Cardiac septum (tissue), 1 donor: Measurements from ENCODE around the gene CSN2. TPM values are rescaled to one million over a fixed set of nuclear protein-coding genes. Genes with fewer than 3 reads are reported as not detected.
"Not testable (repeated sequence)": the region's sequence is repeated elsewhere in the genome, so short reads cannot be mapped to it uniquely, and the experiment has no call there.

ENCODE experiments used
- DNase-seq: peaks from one replicate; pipeline ENCODE4 v3.0.0-alpha.2; 2020; ENCODE audit warnings: low spot score
- intact Hi-C: fragments of 100-400 bp; cut with DNase I; formaldehyde crosslinking; loops from one replicate; pipeline ENCODE4 v1.14.0; 2022
- long read RNA-seq: library from polyadenylated mRNA; unstranded; transcript quantifications from one replicate; pipeline ENCODE4 v2.0.0, GENCODE V29; 2021
- total RNA-seq: library from RNA; stranded (reverse); fragmentation: NEBNext Ultra II Directional; extraction: Animal tissue kit (Norgen Biotek cat#: 25700); gene quantifications from one replicate; pipeline ENCODE4 v1.2.1, GENCODE V29; 2021
- donor health status: DM: no; HTN: no; CAD: no.

Gene CSN2
- not detected for total RNA-seq
- long read RNA-seq = 0 reads

GRCh38 chr4:69965628-69966027, at the start of gene CSN2:
TSS of gene CSN2 (minus strand) at chr4:69965728. CDS start at chr4:69960995, 4,733 bp downstream.
- intact Hi-C loops = no loop called here

GRCh38 chr4:70008771-70009170, 43.2 kb upstream of the CSN2 start:
- no peak for DNase-seq
- intact Hi-C loops = no loop called here

More at GRCh38 chr4:69965628-69966027, at the start of gene CSN2:
- no peak for DNase-seq

- no peak for DNase-seq
- intact Hi-C loops = no loop called here
Measured at GRCh38 chr4:70002507-70002906, 37.0 kb upstream of the CSN2 start.

GRCh38 chr4:70000711-70001110, 35.2 kb upstream of the CSN2 start:
- no peak for DNase-seq

GRCh38 chr4:69999420-69999819, 33.9 kb upstream of the CSN2 start:
- intact Hi-C loops = no loop called here
- DNase-seq = no peak

More at GRCh38 chr4:70000711-70001110, 35.2 kb upstream of the CSN2 start:
- intact Hi-C loops = no loop called here

GRCh38 chr4:69995526-69996016, 30.0 kb upstream of the CSN2 start, which contains the start of gene STATH:
TSS of gene STATH (plus strand) at chr4:69995966. CDS start at chr4:69998438, 2,472 bp downstream.
- DNase-seq = no peak
- intact Hi-C loops = no loop called here

- no peak for DNase-seq
- intact Hi-C loops = no loop called here
Measured at GRCh38 chr4:69994782-69995181, 29.3 kb upstream of the CSN2 start.

- no peak for DNase-seq
- intact Hi-C loops = no loop called here
Measured at GRCh38 chr4:69991016-69991415, 25.5 kb upstream of the CSN2 start.

- intact Hi-C loops = no loop called here
- no peak for DNase-seq
Measured at GRCh38 chr4:69986663-69987062, 21.1 kb upstream of the CSN2 start.

- no peak for DNase-seq
- intact Hi-C loops = no loop called here
Measured at GRCh38 chr4:69984030-69984443, 18.5 kb upstream of the CSN2 start.

- no peak for DNase-seq
- intact Hi-C loops = no loop called here
Measured at GRCh38 chr4:69977582-69977981, 12.1 kb upstream of the CSN2 start.

GRCh38 chr4:69974631-69975030, 9.1 kb upstream of the CSN2 start:
- intact Hi-C loops = no loop called here
- no peak for DNase-seq

- no peak for DNase-seq
- intact Hi-C loops = no loop called here
Measured at GRCh38 chr4:69970071-69970470, 4.5 kb upstream of the CSN2 start.

- DNase-seq = no peak
- intact Hi-C loops = no loop called here
Measured at GRCh38 chr4:69957209-69957608, 8.3 kb downstream of the CSN2 start.

- no peak for DNase-seq
- intact Hi-C loops = no loop called here
Measured at GRCh38 chr4:69951602-69952001, 13.9 kb downstream of the CSN2 start.

- no peak for DNase-seq
- intact Hi-C loops = no loop called here
Measured at GRCh38 chr4:69936566-69936965, 29.0 kb downstream of the CSN2 start.

- no peak for DNase-seq
- intact Hi-C loops = no loop called here
Measured at GRCh38 chr4:69934150-69934549, 31.4 kb downstream of the CSN2 start.

GRCh38 chr4:69930768-69931167, 34.8 kb downstream of the CSN2 start, which contains the start of gene CSN1S1:
TSS of gene CSN1S1 (plus strand) at chr4:69931068. CDS start at chr4:69932556, 1,488 bp downstream.
- DNase-seq = no peak
- intact Hi-C loops = no loop called here

- DNase-seq, intact Hi-C loops: not testable (repeated sequence)
Measured at GRCh38 chr4:69923782-69924410, 41.6 kb downstream of the CSN2 start.

GRCh38 chr4:69920874-69921273, 44.7 kb downstream of the CSN2 start:
- DNase-seq = no peak
- intact Hi-C loops = no loop called here

- no peak for DNase-seq
- intact Hi-C loops = no loop called here
Measured at GRCh38 chr4:69910016-69910782, 55.3 kb downstream of the CSN2 start.
